Osteoblast (primary cell): ENCODE data around the gene WDFY4. TPM values are rescaled to one million over a fixed set of nuclear protein-coding genes. Genes with fewer than 3 reads are reported as not detected.

ENCODE experiments used
- DNase-seq: peaks from one replicate; pipeline ENCODE4 v3.0.0; 2011; ENCODE audit warnings: low spot score, mixed read lengths; ENCODE audit not compliant: insufficient read length; ENCODE audit errors: missing footprints
- H2AFZ ChIP-seq: 2 replicates; pipeline ENCODE4 v1.6.0; 2011; ENCODE audit warnings: mild to moderate bottlenecking, low read length
- H3K27ac ChIP-seq: 2 replicates; pipeline ENCODE4 v1.5.1; 2011; ENCODE audit warnings: mild to moderate bottlenecking, low read depth, low read length, moderate library complexity
- H3K27me3 ChIP-seq: 2 replicates; pipeline ENCODE4 v1.6.0; 2012; ENCODE audit warnings: mild to moderate bottlenecking, control low read depth, inconsistent platforms, low read length, moderate library complexity; ENCODE audit not compliant: insufficient read depth
- H3K36me3 ChIP-seq: 2 replicates; pipeline ENCODE4 v1.5.1; 2011; ENCODE audit warnings: mild to moderate bottlenecking, low read length, control low read depth, moderate library complexity; ENCODE audit not compliant: insufficient read depth
- H3K4me1 ChIP-seq: 2 replicates; pipeline ENCODE4 v1.5.1; 2011; ENCODE audit warnings: mild to moderate bottlenecking, low read length, control low read depth, moderate library complexity; ENCODE audit not compliant: insufficient read depth
- H3K4me2 ChIP-seq: 2 replicates; pipeline ENCODE4 v1.6.0; 2011; ENCODE audit warnings: mild to moderate bottlenecking, low read length; ENCODE audit not compliant: insufficient read depth
- H3K4me3 ChIP-seq: fragments of 200-600 bp; sonication (generic); 3 replicates; pipeline ENCODE4 v1.5.1; 2012; ENCODE audit warnings: mild to moderate bottlenecking, low read length, inconsistent platforms; ENCODE audit not compliant: insufficient read depth
- H3K79me2 ChIP-seq: 2 replicates; pipeline ENCODE4 v1.6.0; 2012; ENCODE audit warnings: mild to moderate bottlenecking, low read length, control low read depth, inconsistent platforms; ENCODE audit not compliant: insufficient read depth
- H3K9me3 ChIP-seq: 2 replicates; pipeline ENCODE4 v1.5.1; 2011; ENCODE audit warnings: low read depth, low read length, control low read depth
- H4K20me1 ChIP-seq: 2 replicates; pipeline ENCODE4 v1.6.0; 2012; ENCODE audit warnings: mild to moderate bottlenecking, low read length, control low read depth; ENCODE audit not compliant: insufficient read depth
- total RNA-seq: library from RNA; depleted of rRNA; stranded (reverse); fragments of >200 nt; gene quantifications from 2 replicates; pipeline ENCODE4 v1.2.3, GENCODE V29; 2012
- TF ChIP-seq, protein P1 (sequence below): IDR thresholded peaks from 2 replicates; pipeline ENCODE4 v1.5.1; 2011; ENCODE audit warnings: mild to moderate bottlenecking, low read depth, low read length, moderate library complexity; ENCODE audit errors: extremely low read depth

The WDFY4 gene
- total RNA-seq, 1 donor, result 0.36 TPM

DNA sequence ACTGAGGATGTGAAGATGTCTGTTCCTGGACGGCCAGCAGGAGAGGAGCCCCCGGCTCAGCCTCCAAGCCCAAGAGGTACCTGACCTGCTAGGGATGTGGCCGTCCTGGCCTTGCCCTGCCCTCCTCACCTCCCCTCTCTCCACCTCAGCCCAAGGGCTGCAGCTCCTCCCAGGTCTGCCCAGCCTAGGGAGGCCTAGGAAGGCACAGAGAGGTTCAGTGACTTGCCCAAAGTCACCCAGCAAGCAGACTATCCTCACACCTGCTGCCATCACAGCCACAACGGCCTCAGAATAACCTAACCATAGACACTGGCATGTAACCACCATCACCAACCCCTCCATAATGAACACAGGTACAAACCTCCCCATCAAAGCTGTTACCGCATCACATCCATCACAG is 293.6 kb downstream of the WDFY4 start:
- H2AFZ ChIP-seq, result no peak overlapping the region
- no peak overlapping the region for H3K4me3 ChIP-seq
- H3K79me2 ChIP-seq, result no peaks in the 10 kb centered on the region
- H3K36me3 ChIP-seq, result no peaks in the 10 kb centered on the region
- no peak overlapping the region for H3K4me2 ChIP-seq
- no peaks in the 10 kb centered on the region for H3K4me1 ChIP-seq
- no peaks in the 10 kb centered on the region for H3K9me3 ChIP-seq
- DNase-seq, result no peak
- H3K27ac ChIP-seq, result no peak overlapping the region
- TF ChIP-seq, protein P1, sequence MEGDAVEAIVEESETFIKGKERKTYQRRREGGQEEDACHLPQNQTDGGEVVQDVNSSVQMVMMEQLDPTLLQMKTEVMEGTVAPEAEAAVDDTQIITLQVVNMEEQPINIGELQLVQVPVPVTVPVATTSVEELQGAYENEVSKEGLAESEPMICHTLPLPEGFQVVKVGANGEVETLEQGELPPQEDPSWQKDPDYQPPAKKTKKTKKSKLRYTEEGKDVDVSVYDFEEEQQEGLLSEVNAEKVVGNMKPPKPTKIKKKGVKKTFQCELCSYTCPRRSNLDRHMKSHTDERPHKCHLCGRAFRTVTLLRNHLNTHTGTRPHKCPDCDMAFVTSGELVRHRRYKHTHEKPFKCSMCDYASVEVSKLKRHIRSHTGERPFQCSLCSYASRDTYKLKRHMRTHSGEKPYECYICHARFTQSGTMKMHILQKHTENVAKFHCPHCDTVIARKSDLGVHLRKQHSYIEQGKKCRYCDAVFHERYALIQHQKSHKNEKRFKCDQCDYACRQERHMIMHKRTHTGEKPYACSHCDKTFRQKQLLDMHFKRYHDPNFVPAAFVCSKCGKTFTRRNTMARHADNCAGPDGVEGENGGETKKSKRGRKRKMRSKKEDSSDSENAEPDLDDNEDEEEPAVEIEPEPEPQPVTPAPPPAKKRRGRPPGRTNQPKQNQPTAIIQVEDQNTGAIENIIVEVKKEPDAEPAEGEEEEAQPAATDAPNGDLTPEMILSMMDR, result no peak
- H3K27me3 ChIP-seq, result no peaks in the 10 kb centered on the region
- H4K20me1 ChIP-seq, result no peaks in the 10 kb centered on the region

DNA sequence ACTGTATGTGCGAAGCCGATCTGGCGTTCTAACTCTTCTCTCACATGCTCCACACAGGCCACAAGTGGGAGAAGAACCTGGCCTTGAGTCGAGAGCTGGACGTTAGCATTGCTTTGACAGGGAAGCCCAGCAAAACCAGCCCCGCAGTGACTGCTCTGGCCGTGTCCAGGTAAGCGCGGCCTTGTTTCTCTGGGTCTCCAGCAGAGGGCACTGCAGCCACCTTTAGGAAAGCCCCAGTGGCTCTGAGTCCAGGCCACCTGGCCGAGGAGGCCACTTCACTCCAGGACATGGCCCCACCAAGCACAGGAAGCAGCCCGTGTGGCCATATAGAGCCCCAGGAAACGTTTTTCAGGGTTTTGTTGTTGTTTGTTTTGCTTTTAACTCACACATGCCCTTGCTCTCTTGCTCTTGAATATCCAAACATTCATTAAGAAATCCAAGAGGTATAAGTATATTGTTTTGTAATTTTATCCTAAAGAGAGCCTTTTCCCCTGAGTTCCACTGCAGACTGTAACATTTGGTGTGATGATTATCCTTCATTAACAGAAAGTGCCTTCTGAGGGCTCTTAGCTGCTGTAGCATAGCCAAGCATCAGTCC is 296.7 kb downstream of the WDFY4 start:
- Histone ChIP-seq H3K4me1 (no peaks in the 10 kb centered on the region), H2AFZ (no peak overlapping the region), H3K27me3 (no peaks in the 10 kb centered on the region), H3K4me2 (no peak overlapping the region), H3K4me3 (no peak overlapping the region), H3K9me3 (no peaks in the 10 kb centered on the region), H3K79me2 (no peaks in the 10 kb centered on the region), H3K27ac (no peak overlapping the region), H3K36me3 (no peaks in the 10 kb centered on the region), H4K20me1 (no peaks in the 10 kb centered on the region)
- DNase-seq, result peak; percentile 91
- TF ChIP-seq, protein P1, result peak; percentile 84

DNA sequence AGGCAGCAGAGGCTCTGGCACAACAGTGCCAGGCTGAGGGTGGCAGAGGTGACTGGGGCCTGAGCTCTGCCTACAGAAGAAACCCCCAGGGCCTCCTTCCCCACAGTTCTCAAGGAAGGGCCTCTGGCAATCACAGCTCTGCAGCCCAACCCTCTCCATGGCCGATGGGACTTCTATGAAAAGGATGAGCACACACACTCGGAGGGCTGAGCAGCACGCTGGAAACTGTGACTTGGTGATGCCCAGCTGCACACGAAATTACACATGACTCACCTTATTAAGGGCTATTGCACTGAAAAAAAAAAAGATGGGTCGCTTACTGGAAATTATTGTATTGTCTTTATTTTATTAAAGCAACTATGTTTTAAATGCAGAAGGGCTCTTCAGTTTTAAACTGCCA is 297.9 kb downstream of the WDFY4 start:
- no peaks in the 10 kb centered on the region for H3K36me3 ChIP-seq
- no peaks in the 10 kb centered on the region for H4K20me1 ChIP-seq
- H3K27ac ChIP-seq, result no peak overlapping the region
- TF ChIP-seq, protein P1, result no peak
- no peaks in the 10 kb centered on the region for H3K9me3 ChIP-seq
- no peak overlapping the region for H2AFZ ChIP-seq
- no peak for DNase-seq
- no peaks in the 10 kb centered on the region for H3K79me2 ChIP-seq
- H3K27me3 ChIP-seq, result peaks cover under 1% of the 10 kb centered on the region
- H3K4me1 ChIP-seq, result no peaks in the 10 kb centered on the region
- no peak overlapping the region for H3K4me3 ChIP-seq
- H3K4me2 ChIP-seq, result no peak overlapping the region

DNA sequence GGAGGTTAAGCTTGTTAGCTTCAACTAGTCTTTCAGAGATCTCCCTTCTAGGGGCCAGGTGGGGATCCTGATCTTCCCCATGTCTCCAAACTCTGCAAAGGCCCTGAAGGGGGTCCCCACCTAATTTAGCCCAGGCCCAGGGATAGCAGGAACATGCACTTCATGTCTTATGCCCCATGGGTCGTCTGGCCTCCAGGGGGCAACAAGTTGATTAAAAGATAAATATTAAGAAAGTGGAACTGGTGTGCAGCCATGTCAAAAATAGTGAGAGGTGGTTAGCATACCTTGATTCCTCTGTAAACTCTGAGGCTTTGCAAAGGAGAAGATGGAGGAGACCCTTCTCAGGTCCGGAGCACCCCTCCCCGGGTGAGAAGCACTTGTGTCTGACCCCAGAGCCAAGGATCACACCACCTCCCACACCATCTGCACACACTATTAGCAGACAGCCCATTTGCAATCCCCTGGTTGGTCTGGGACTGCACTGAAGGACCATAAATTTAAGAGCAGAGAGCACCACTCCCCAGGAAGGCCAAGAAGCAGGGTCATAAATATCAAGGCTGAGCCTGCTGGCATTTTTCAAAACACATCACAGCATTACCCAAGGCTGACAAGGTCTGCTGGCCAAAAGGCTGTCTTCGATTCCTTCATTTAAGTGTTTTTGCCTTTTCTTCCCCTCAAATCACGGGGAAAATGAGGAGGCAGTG is 299.1 kb downstream of the WDFY4 start:
- Histone ChIP-seq H3K9me3 (no peaks in the 10 kb centered on the region), H3K4me2 (no peak overlapping the region), H2AFZ (no peak overlapping the region), H4K20me1 (no peaks in the 10 kb centered on the region), H3K79me2 (no peaks in the 10 kb centered on the region), H3K4me3 (no peak overlapping the region), H3K4me1 (no peaks in the 10 kb centered on the region), H3K36me3 (no peaks in the 10 kb centered on the region), H3K27me3 (peaks cover 7% of the 10 kb centered on the region), H3K27ac (no peak overlapping the region)
- TF ChIP-seq, protein P1, result peak; percentile 12
- DNase-seq, result no peak
